Keratinocyte (primary cell): ENCODE results near the gene PPP2R5C.

Source experiments
- EZH2 ChIP-seq: IDR thresholded peaks from one replicate; pipeline ENCODE4 v1.6.1; 2012; ENCODE audit warnings: inconsistent platforms, mild to moderate bottlenecking, low read length, moderate library complexity
- TF ChIP-seq, protein P1 (sequence below), 3 experiments: IDR thresholded peaks in 1 of 3; conservative IDR thresholded peaks in 1 of 3; optimal IDR thresholded peaks in 1 of 3; 2 replicates in 2 of 3; 3 replicates in 1 of 3; pipeline versions ENCODE3 to v1.5.1; 2011; ENCODE audit warnings: low read length in 3 of 3, mild to moderate bottlenecking in 3 of 3, moderate library complexity in 2 of 3, control low read depth in 1 of 3, inconsistent platforms in 1 of 3; ENCODE audit not compliant: insufficient read depth in 2 of 3; ENCODE audit errors: extremely low read depth in 1 of 3

DNA sequence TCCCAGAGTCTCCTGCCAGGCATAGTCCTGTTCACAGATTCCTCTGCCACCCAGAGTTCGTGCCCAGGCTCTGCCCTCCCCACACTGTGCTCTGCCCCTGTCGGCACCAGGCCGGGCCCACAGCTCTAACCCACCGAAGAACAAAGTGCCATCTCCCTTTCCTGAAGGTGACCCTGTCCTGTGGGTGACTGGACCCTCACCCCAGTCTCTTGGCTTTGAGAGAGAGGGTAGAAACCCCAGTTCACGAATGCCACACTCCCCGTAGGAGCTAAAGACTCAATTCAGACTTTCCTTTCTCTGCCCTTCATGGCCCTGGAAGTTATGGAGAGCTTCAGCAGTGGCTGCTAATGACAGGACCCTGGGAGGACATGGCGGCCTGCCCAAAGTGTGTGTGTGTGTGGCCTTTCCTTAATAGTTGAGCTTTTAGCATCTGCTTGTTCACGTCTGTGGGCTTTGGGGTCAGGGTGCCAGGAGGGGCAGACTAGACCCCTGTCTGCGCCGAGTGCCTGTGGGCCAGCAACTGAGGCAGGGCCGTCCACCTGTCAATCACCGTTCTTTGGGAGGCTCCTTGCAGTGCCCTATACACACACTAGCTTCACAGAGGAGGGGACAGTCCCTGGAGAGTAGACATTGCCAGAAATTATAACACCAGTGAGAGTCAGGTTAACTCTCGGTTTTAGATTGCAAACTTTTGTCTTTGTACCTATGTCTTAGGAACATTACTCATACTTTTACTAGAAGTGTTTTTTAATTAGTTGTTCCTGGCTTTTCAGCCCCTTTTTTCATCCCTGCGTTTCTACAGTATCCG, 118.2 kb downstream of the PPP2R5C start:
- TF ChIP-seq, protein P1, sequence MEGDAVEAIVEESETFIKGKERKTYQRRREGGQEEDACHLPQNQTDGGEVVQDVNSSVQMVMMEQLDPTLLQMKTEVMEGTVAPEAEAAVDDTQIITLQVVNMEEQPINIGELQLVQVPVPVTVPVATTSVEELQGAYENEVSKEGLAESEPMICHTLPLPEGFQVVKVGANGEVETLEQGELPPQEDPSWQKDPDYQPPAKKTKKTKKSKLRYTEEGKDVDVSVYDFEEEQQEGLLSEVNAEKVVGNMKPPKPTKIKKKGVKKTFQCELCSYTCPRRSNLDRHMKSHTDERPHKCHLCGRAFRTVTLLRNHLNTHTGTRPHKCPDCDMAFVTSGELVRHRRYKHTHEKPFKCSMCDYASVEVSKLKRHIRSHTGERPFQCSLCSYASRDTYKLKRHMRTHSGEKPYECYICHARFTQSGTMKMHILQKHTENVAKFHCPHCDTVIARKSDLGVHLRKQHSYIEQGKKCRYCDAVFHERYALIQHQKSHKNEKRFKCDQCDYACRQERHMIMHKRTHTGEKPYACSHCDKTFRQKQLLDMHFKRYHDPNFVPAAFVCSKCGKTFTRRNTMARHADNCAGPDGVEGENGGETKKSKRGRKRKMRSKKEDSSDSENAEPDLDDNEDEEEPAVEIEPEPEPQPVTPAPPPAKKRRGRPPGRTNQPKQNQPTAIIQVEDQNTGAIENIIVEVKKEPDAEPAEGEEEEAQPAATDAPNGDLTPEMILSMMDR (optimal IDR thresholded peaks at IDR 0.05 in 1 of 3, IDR thresholded peaks at IDR 0.05 in 1 of 3, conservative IDR thresholded peaks at IDR 0.05 in 1 of 3; ENCODE audit: extremely low read depth in 1 of 3, insufficient read depth in 2 of 3, low read length in 3 of 3), result no peak
- TF ChIP-seq EZH2, result no peak
